Colonic mucosa (tissue), 4 donors: ENCODE results near the gene PRG2. TPM values are rescaled to one million over a fixed set of nuclear protein-coding genes. Genes with fewer than 3 reads are reported as not detected.

ENCODE experiments used
- DNase-seq: peaks from one replicate; pipeline ENCODE4 v3.0.0-alpha.2; 2020
- H3K27ac ChIP-seq: fragments of 200-600 bp; one replicate; pipeline ENCODE4 v1.8.0; 2021
- H3K27me3 ChIP-seq: fragments of 200-600 bp; one replicate; pipeline ENCODE4 v1.8.0; 2021
- H3K36me3 ChIP-seq: fragments of 200-600 bp; one replicate; pipeline ENCODE4 v1.8.0; 2021
- H3K4me1 ChIP-seq: fragments of 200-600 bp; one replicate; pipeline ENCODE4 v1.8.0; 2021; ENCODE audit warnings: mild to moderate bottlenecking
- H3K4me3 ChIP-seq: fragments of 200-600 bp; one replicate; pipeline ENCODE4 v1.8.0; 2021
- H3K9ac ChIP-seq, 2 donors: one replicate each; pipeline ENCODE4 v1.7.0; 2013; ENCODE audit warnings: control low read depth in 2 of 2, low read depth in 2 of 2, low read length in 2 of 2
- H3K9me3 ChIP-seq: fragments of 200-600 bp; one replicate; pipeline ENCODE4 v1.8.0; 2021
- CTCF ChIP-seq: fragments of 200-600 bp; IDR thresholded peaks from one replicate; pipeline ENCODE4 v1.8.0; 2022; ENCODE audit warnings: antibody characterized with exemption, mild to moderate bottlenecking
- intact Hi-C: fragments of 100-400 bp; cut with DNase I; formaldehyde crosslinking; loops from one replicate; pipeline ENCODE4 v1.14.1; 2022
- total RNA-seq, 2 donors: library from RNA; stranded (reverse); fragmentation: NEBNext Ultra II Directional in 1 of 2; extraction: Animal tissue kit (Norgen Biotek cat#: 25700) in 1 of 2; gene quantifications; one replicate each; pipeline ENCODE4 v1.2.1, GENCODE V29; 2021
- donor health status: healthy.
- donor health status: DM: no; HTN: no; CAD: no.
- donor health status: DM: no; HTN: no; CAD: no.

PRG2 gene
- total RNA-seq, 2 donors from 2014 or later, result not detected

GRCh38 chr11:57370941-57371340, 19.5 kb downstream of the PRG2 start:
- no peak for TF ChIP-seq CTCF
- no peak for DNase-seq
- no peak overlapping the region for H3K4me3 ChIP-seq
- H3K4me1 ChIP-seq, result no peaks in the 10 kb centered on the region
- H3K27ac ChIP-seq, result no peak overlapping the region
- H3K9ac ChIP-seq, result no peak overlapping the region
- no peaks in the 10 kb centered on the region for H3K36me3 ChIP-seq
- no peaks in the 10 kb centered on the region for H3K9me3 ChIP-seq
- H3K27me3 ChIP-seq, result no peaks in the 10 kb centered on the region
- intact Hi-C loops, result no loop called here

GRCh38 chr11:57370251-57370650, 20.2 kb downstream of the PRG2 start:
- no peak for TF ChIP-seq CTCF

GRCh38 chr11:57368845-57369232, 21.6 kb downstream of the PRG2 start:
- no peak overlapping the region for H3K27ac ChIP-seq
- intact Hi-C loops, result no loop called here
- H3K9ac ChIP-seq, result no peak overlapping the region
- no peak overlapping the region for H3K4me3 ChIP-seq
- H3K4me1 ChIP-seq, result no peaks in the 10 kb centered on the region
- no peak for TF ChIP-seq CTCF
- no peaks in the 10 kb centered on the region for H3K9me3 ChIP-seq
- no peaks in the 10 kb centered on the region for H3K36me3 ChIP-seq
- H3K27me3 ChIP-seq, result no peaks in the 10 kb centered on the region
- DNase-seq, result no peak

More at GRCh38 chr11:57370251-57370650, 20.2 kb downstream of the PRG2 start:
- Histone ChIP-seq H3K9me3 (no peaks in the 10 kb centered on the region), H3K4me1 (no peaks in the 10 kb centered on the region), H3K9ac (no peak overlapping the region), H3K36me3 (no peaks in the 10 kb centered on the region), H3K27me3 (no peaks in the 10 kb centered on the region), H3K4me3 (no peak overlapping the region), H3K27ac (no peak overlapping the region)
- DNase-seq, result no peak
- intact Hi-C loops, result no loop called here

- DNase-seq, result no peak
- intact Hi-C loops, result no loop called here
- H3K27ac ChIP-seq, result no peak overlapping the region
- H3K9me3 ChIP-seq, result no peaks in the 10 kb centered on the region
- H3K4me1 ChIP-seq, result no peaks in the 10 kb centered on the region
- no peak overlapping the region for H3K9ac ChIP-seq
- no peak overlapping the region for H3K4me3 ChIP-seq
- H3K36me3 ChIP-seq, result no peaks in the 10 kb centered on the region
- no peaks in the 10 kb centered on the region for H3K27me3 ChIP-seq
- TF ChIP-seq CTCF, result no peak
Measured at GRCh38 chr11:57368106-57368844, 22.2 kb downstream of the PRG2 start.

GRCh38 chr11:57364851-57365660, 25.4 kb downstream of the PRG2 start:
- no peaks in the 10 kb centered on the region for H3K4me1 ChIP-seq
- intact Hi-C loops, result no loop called here

More at GRCh38 chr11:57364851-57365660, 25.4 kb downstream of the PRG2 start:
- Histone ChIP-seq H3K36me3 (no peaks in the 10 kb centered on the region), H3K27me3 (no peaks in the 10 kb centered on the region), H3K27ac (no peak overlapping the region), H3K9me3 (no peaks in the 10 kb centered on the region), H3K4me3 (no peak overlapping the region), H3K9ac (no peak overlapping the region)
- DNase-seq, result no peak
- no peak for TF ChIP-seq CTCF
